BLaER1 (cell line): ENCODE results near the gene CLCF1.

Source experiments
- H3K27ac ChIP-seq: shearing (Covaris generic); formaldehyde crosslinking; 2 replicates; pipeline ENCODE4 v1.8.1; 2022
- H3K27me3 ChIP-seq: shearing (Covaris generic); formaldehyde crosslinking; 2 replicates; pipeline ENCODE4 v1.8.1; 2022
- H3K36me3 ChIP-seq: shearing (Covaris generic); formaldehyde crosslinking; 2 replicates; pipeline ENCODE4 v1.8.1; 2022
- H3K4me1 ChIP-seq: shearing (Covaris generic); formaldehyde crosslinking; 2 replicates; pipeline ENCODE4 v1.8.1; 2022
- H3K4me2 ChIP-seq: shearing (Covaris generic); formaldehyde crosslinking; 2 replicates; pipeline ENCODE4 v1.8.1; 2022
- H3K4me3 ChIP-seq: shearing (Covaris generic); formaldehyde crosslinking; 2 replicates; pipeline ENCODE4 v1.8.1; 2022
- H3K9ac ChIP-seq: shearing (Covaris generic); formaldehyde crosslinking; 2 replicates; pipeline ENCODE4 v1.8.1; 2022
- H3K9me3 ChIP-seq: shearing (Covaris generic); formaldehyde crosslinking; 2 replicates; pipeline ENCODE4 v1.8.1; 2022
- H4K20me1 ChIP-seq: shearing (Covaris generic); formaldehyde crosslinking; 2 replicates; pipeline ENCODE4 v1.8.1; 2022
- Cebpa-rat ChIP-seq: shearing (Covaris generic); IDR thresholded peaks from 2 replicates; pipeline ENCODE4 v1.8.1; 2022

The CLCF1 gene

DNA sequence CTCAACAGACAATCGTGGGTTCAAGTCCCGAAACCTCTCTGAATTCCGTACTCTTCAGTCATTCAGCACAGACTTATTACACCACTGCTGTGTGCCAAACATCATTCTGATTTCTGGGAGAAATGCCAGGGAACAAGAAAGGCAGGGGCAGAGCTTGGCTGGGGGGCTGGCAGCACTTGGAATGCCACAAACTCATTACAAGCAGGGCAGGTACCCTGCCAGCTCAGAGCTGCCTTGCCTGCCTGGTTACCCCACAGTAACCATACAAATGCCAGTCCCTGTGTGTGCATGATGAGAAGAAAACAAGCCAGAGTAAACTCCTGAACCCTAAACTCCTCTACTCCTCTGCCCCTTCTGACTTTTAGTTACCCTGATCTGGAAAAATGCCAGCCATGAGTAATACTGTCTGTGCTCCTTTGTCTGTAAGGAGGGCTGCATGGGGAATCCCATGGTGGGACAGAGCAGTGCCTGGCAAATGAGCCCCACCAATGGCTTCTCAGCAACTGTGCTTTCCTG lies 11.5 kb upstream of the CLCF1 start:
- Histone ChIP-seq H4K20me1 (no peaks in the 10 kb centered on the region), H3K27me3 (peaks cover 6% of the 10 kb centered on the region; the same call in 1 of the 2 replicates), H3K9me3 (no peaks in the 10 kb centered on the region), H3K9ac (peak overlapping the region; percentile 32; the same call in 1 of the 2 replicates), H3K4me1 (peaks cover 33% of the 10 kb centered on the region), H3K36me3 (no peaks in the 10 kb centered on the region), H3K4me3 (no peak overlapping the region), H3K27ac (no peak overlapping the region), H3K4me2 (no peak overlapping the region)
- TF ChIP-seq Cebpa-rat, result no peak

GRCh38 chr11:67382276-67383136 lies 9.1 kb upstream of the CLCF1 start:
- Histone ChIP-seq H3K27me3 (peaks cover 11% of the 10 kb centered on the region), H3K27ac (no peak overlapping the region), H3K9me3 (no peaks in the 10 kb centered on the region), H3K9ac (no peak overlapping the region), H4K20me1 (no peaks in the 10 kb centered on the region), H3K4me1 (peaks cover 44% of the 10 kb centered on the region), H3K4me3 (no peak overlapping the region), H3K4me2 (peak overlapping the region; percentile 76; the same call in 1 of the 2 replicates), H3K36me3 (no peaks in the 10 kb centered on the region)
- no peak for TF ChIP-seq Cebpa-rat

GRCh38 chr11:67381244-67381972 lies 8.0 kb upstream of the CLCF1 start:
- Histone ChIP-seq H3K9me3 (no peaks in the 10 kb centered on the region), H3K36me3 (no peaks in the 10 kb centered on the region), H4K20me1 (no peaks in the 10 kb centered on the region), H3K4me2 (peak overlapping the region; percentile 76), H3K27ac (peak overlapping the region; percentile 69), H3K4me3 (no peak overlapping the region), H3K27me3 (peaks cover 19% of the 10 kb centered on the region), H3K4me1 (peaks cover 47% of the 10 kb centered on the region), H3K9ac (peak overlapping the region; percentile 34)
- no peak for TF ChIP-seq Cebpa-rat

DNA sequence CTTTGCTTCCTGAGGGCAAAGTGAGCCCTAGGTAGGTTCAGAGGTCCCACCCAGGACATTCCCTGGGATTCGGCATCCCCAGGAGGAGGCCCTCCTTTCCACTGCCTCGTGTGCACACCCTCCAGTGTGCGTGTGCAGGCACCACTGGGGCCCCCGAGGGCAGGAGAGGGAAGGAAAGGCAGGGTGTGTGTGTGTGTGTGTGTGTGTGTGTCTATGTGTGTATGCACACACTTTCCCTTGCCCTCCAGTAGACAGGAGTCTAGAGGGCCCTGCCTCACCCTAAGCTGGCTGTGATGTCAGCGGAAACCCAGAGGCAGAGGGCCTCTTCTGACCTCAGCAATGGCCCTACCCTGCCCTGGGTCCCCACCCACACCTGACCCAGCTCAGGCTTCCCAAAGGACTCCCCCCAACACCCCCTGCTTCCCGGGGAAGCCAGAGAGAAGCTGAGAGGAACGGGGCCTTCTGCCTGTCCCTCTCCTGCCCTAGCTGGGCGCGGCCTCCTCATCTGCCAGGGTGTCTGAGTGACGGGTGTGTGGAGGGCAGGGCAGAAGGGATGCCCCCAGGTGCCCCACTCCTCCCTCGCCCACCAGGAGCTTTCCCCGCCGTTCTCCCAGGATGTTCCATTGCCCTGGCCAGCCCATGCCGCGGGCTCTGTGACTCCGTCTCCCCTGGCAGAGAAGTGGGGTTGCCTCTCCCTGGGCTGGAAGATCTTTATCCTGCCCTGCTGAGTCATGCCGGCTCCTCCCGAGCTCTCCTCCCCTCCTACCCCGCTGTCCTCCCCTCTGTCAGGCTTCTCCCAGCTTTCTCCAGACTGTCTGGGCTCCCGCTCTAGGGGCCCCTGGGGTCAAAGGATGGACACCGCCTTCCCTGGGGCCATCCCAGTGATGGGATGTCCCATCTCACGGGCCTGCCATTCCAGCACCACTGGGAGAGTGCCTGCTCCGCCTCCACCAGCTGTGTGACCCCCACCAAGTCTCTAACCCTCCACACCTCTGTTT lies 6.0 kb upstream of the CLCF1 start:
- H3K9ac ChIP-seq, result no peak overlapping the region
- no peak overlapping the region for H3K27ac ChIP-seq
- peaks cover 64% of the 10 kb centered on the region for H3K4me1 ChIP-seq

GRCh38 chr11:67378544-67378943 lies 5.1 kb upstream of the CLCF1 start:
- peaks cover 44% of the 10 kb centered on the region for H3K27me3 ChIP-seq
- peak overlapping the region; percentile 32 for H3K4me2 ChIP-seq
- no peak overlapping the region for H3K9ac ChIP-seq

More for the DNA sequence above, 6.0 kb upstream of the CLCF1 start:
- Histone ChIP-seq H3K9me3 (no peaks in the 10 kb centered on the region), H4K20me1 (peaks cover 5% of the 10 kb centered on the region), H3K4me3 (no peak overlapping the region), H3K27me3 (peaks cover 36% of the 10 kb centered on the region), H3K36me3 (no peaks in the 10 kb centered on the region), H3K4me2 (peak overlapping the region; percentile 32)
- TF ChIP-seq Cebpa-rat, result no peak

DNA sequence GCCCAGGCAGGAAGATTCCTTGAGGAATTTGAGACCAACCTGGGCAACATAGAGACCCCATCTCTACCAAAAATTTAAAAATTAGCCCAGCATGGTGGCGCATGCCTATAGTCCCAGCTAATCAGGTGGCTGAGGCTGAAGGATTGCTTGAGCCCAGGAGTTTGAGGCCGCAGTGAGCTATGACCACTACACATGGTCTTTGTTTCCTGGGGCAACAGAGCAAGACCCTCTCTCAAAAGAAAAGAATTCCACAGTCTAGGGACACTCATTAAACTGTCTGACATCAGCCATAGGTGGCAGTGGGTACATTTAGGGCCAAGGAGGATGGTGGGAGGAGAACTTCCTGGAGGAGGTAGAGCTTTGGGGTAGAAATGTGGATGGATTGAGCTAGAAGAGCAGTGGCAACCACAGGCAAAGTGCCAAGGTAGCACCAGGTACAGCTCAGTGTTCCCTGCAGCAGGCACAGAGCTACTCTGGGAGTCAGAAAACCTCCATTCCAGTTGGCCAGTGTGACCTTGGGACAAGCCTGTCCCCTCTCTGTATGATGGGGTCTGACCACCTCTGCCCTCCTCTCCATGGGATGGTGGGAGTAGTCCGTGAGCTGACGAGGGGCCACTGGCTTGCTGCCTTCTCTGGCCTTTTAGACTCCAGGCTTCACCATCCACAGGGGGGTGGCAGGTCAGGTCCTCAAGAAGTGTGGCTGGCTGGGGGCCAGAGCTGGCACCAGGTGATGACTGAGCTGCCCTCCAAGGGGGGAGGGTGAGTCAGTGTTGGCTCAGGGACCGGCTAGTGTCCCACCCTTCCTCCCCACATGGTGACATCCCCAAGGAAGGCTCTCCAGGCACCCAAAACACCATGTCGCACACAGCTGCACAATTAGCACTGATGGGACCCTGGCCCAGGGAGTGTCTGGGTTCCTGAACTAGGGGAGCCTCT lies 3.7 kb upstream of the CLCF1 start:
- no peak overlapping the region for H3K9ac ChIP-seq
- H3K27ac ChIP-seq, result no peak overlapping the region
- no peak overlapping the region for H3K4me3 ChIP-seq
- H4K20me1 ChIP-seq, result peaks cover 14% of the 10 kb centered on the region
- H3K36me3 ChIP-seq, result no peaks in the 10 kb centered on the region
- H3K27me3 ChIP-seq, result peaks cover 57% of the 10 kb centered on the region
- TF ChIP-seq Cebpa-rat, result no peak
- peak overlapping the region; percentile 36 for H3K4me2 ChIP-seq
- H3K4me1 ChIP-seq, result peaks cover 75% of the 10 kb centered on the region
- H3K9me3 ChIP-seq, result no peaks in the 10 kb centered on the region

More at GRCh38 chr11:67378544-67378943, 5.1 kb upstream of the CLCF1 start:
- no peak for TF ChIP-seq Cebpa-rat
- H4K20me1 ChIP-seq, result peaks cover 13% of the 10 kb centered on the region
- no peak overlapping the region for H3K4me3 ChIP-seq
- H3K36me3 ChIP-seq, result no peaks in the 10 kb centered on the region
- H3K4me1 ChIP-seq, result peaks cover 72% of the 10 kb centered on the region
- no peaks in the 10 kb centered on the region for H3K9me3 ChIP-seq
- H3K27ac ChIP-seq, result no peak overlapping the region

DNA sequence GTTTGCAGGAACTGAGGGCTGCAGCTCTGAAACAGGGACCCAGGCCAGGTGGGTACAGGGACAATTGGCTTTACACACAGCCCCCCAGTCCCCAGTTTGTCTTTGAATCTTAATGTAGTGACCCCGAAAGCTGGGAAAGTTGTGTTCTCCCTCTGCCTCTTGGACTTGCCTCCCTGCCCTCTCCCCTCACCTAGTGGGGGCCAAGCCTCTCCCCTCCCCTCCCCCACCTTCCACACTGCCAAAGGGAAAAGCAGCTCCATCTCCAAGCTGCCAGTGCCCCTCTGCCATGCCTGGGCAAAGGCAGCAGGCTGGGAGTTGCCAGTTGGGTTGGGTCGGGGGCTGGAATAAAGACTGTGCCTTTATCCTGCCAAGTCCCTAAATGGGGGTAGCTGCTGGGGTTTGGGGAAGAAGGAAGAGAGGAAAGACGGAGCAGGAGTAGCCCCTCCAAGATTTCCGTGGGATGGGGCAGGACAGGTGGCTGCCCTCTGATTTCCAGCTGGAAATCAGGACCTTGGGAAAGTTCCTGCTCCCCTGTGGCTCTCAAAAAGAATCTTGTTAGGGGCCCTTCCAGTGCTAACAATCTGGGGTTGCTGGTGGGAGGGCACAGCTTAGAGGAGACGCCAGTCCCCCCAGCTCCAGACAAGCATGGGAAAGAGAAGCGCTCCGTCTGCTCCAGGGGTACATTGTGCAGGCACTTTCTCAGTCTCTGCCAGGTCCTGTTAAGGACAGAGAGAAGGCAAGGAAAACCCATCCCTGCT lies 2.8 kb upstream of the CLCF1 start:
- H3K27ac ChIP-seq, result no peak overlapping the region
- no peak overlapping the region for H3K9ac ChIP-seq
- peak overlapping the region; percentile 26; the same call in 1 of the 2 replicates for H3K4me2 ChIP-seq
- no peaks in the 10 kb centered on the region for H3K36me3 ChIP-seq
- peaks cover 66% of the 10 kb centered on the region for H3K27me3 ChIP-seq
- peaks cover 23% of the 10 kb centered on the region for H4K20me1 ChIP-seq
- peaks cover 75% of the 10 kb centered on the region for H3K4me1 ChIP-seq
- H3K4me3 ChIP-seq, result no peak overlapping the region
- TF ChIP-seq Cebpa-rat, result no peak
- H3K9me3 ChIP-seq, result no peaks in the 10 kb centered on the region
